Measurements from ENCODE around the gene RBCK1.

The RBCK1 gene

DNA sequence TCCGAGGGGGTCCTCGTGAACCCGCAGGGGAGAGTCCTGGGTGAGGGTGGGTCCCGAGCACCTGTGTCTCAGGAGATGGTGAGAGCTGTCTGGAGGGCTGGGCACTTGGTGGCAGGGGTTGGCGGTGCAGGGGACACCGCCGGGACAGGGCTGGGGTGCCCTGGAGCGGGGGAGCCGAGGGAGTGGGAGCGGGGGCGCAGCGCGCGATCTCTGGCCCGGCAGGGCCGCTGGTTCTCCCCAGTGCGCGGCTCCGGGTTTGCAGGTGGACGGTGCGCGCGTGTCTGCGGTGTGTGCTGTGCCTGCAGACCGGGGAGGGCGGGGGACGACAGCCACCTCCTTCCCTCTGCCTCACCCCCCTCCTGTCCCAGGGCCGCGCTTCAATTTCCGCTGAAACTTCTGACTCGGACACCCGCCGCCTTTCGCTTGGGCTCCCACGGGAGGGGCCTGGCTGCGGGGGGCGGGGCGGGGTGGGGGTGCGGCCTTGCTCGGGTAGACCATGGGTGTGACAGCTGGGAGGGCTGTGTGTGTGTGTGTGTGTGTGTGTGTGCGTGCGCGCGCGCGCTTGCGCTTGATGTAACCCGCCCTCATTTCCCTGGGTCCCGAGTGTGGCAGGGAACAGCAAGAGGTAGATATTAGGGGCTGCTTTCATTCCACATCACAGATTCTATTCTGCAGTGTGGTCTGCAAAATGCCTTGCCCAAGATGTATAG, 26.4 kb upstream of the RBCK1 start:
- TF ChIP-seq TCF4 (CRISPR knock-in tag; IDR thresholded peaks at IDR 0.05; ENCODE audit: borderline replicate concordance), result no peak
- no peak for TF ChIP-seq ZFP3 (CRISPR knock-in tag; IDR thresholded peaks at IDR 0.05)
- no peak for TF ChIP-seq ESRRG (CRISPR knock-in tag; IDR thresholded peaks at IDR 0.05)
- no peak for TF ChIP-seq ZFP30 (CRISPR knock-in tag; IDR thresholded peaks at IDR 0.05)
- no peak for TF ChIP-seq ZNF8 (CRISPR knock-in tag; IDR thresholded peaks at IDR 0.05)
- TF ChIP-seq OSR1 (CRISPR knock-in tag; IDR thresholded peaks at IDR 0.05), result no peak
- no peak for TF ChIP-seq ZNF565 (CRISPR knock-in tag; conservative IDR thresholded peaks at IDR 0.05; ENCODE audit: low read depth)
- TF ChIP-seq RARB (CRISPR knock-in tag; IDR thresholded peaks at IDR 0.05), result no peak
- TF ChIP-seq GLIS3 (CRISPR knock-in tag; IDR thresholded peaks at IDR 0.05), result no peak
- TF ChIP-seq, protein P1, sequence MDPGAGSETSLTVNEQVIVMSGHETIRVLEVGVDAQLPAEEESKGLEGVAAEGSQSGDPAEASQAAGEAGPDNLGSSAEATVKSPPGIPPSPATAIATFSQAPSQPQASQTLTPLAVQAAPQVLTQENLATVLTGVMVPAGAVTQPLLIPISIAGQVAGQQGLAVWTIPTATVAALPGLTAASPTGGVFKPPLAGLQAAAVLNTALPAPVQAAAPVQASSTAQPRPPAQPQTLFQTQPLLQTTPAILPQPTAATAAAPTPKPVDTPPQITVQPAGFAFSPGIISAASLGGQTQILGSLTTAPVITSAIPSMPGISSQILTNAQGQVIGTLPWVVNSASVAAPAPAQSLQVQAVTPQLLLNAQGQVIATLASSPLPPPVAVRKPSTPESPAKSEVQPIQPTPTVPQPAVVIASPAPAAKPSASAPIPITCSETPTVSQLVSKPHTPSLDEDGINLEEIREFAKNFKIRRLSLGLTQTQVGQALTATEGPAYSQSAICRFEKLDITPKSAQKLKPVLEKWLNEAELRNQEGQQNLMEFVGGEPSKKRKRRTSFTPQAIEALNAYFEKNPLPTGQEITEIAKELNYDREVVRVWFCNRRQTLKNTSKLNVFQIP (CRISPR knock-in tag; IDR thresholded peaks at IDR 0.05; ENCODE audit: borderline replicate concordance, low read depth), result no peak
- TF ChIP-seq CSRNP3 (CRISPR knock-in tag; IDR thresholded peaks at IDR 0.05), result no peak
- TF ChIP-seq ISL1 (CRISPR knock-in tag; IDR thresholded peaks at IDR 0.05), result no peak
- TF ChIP-seq, protein P2, sequence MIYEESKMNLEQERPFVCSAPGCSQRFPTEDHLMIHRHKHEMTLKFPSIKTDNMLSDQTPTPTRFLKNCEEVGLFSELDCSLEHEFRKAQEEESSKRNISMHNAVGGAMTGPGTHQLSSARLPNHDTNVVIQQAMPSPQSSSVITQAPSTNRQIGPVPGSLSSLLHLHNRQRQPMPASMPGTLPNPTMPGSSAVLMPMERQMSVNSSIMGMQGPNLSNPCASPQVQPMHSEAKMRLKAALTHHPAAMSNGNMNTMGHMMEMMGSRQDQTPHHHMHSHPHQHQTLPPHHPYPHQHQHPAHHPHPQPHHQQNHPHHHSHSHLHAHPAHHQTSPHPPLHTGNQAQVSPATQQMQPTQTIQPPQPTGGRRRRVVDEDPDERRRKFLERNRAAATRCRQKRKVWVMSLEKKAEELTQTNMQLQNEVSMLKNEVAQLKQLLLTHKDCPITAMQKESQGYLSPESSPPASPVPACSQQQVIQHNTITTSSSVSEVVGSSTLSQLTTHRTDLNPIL (CRISPR knock-in tag; IDR thresholded peaks at IDR 0.05; ENCODE audit: low read depth), result no peak
- TF ChIP-seq ZNF70 (CRISPR knock-in tag; IDR thresholded peaks at IDR 0.05), result no peak
- no peak for TF ChIP-seq ARNTL (CRISPR knock-in tag; IDR thresholded peaks at IDR 0.05; ENCODE audit: borderline replicate concordance, low read depth)
- TF ChIP-seq PPARA (CRISPR knock-in tag; IDR thresholded peaks at IDR 0.05; ENCODE audit: borderline replicate concordance), result no peak
- TF ChIP-seq ZC3H10 (CRISPR knock-in tag; IDR thresholded peaks at IDR 0.05), result no peak
- ATAC-seq, result peak; percentile 65

- TF ChIP-seq RARB (CRISPR knock-in tag; IDR thresholded peaks at IDR 0.05), result no peak
- TF ChIP-seq ZNF565 (CRISPR knock-in tag; conservative IDR thresholded peaks at IDR 0.05; ENCODE audit: low read depth), result no peak
- TF ChIP-seq, protein P1 (CRISPR knock-in tag; IDR thresholded peaks at IDR 0.05; ENCODE audit: borderline replicate concordance, low read depth), result no peak
- no peak for TF ChIP-seq PATZ1 (CRISPR knock-in tag; IDR thresholded peaks at IDR 0.05; ENCODE audit: borderline replicate concordance)
- no peak for TF ChIP-seq GLIS3 (CRISPR knock-in tag; IDR thresholded peaks at IDR 0.05)
- no peak for TF ChIP-seq TSHZ2 (CRISPR knock-in tag; IDR thresholded peaks at IDR 0.05)
- TF ChIP-seq PPARA (CRISPR knock-in tag; IDR thresholded peaks at IDR 0.05; ENCODE audit: borderline replicate concordance), result no peak
- TF ChIP-seq ZNF70 (CRISPR knock-in tag; IDR thresholded peaks at IDR 0.05), result no peak
- TF ChIP-seq ZNF8 (CRISPR knock-in tag; IDR thresholded peaks at IDR 0.05), result no peak
- TF ChIP-seq TOX (CRISPR knock-in tag; IDR thresholded peaks at IDR 0.05; ENCODE audit: borderline replicate concordance), result no peak
- TF ChIP-seq, protein P2 (CRISPR knock-in tag; IDR thresholded peaks at IDR 0.05; ENCODE audit: low read depth), result no peak
- TF ChIP-seq BACH2 (CRISPR knock-in tag; IDR thresholded peaks at IDR 0.05; ENCODE audit: borderline replicate concordance), result no peak
- no peak for TF ChIP-seq OSR1 (CRISPR knock-in tag; IDR thresholded peaks at IDR 0.05)
- ATAC-seq, result peak; percentile 27
These were observed 25.6 kb upstream of the RBCK1 start for GRCh38 chr20:382291-383115.

All from SK-N-SH treated with all-trans-retinoic acid at 6 μM for 48 hours (cell line).